Caco-2 (cell line): ENCODE measurements around the gene OR8B8. TPM values are rescaled to one million over a fixed set of nuclear protein-coding genes. Genes with fewer than 3 reads are reported as not detected.

ENCODE experiments used
- Bru-seq: library from RNA; stranded (reverse); fragments of 400-500 nt; gene quantifications from one replicate; lab custom pipeline; 2021; lab: Mats Ljungman, UMichigan
- BruChase-seq, 2 experiments: library from RNA; stranded (reverse); fragments of 400-500 nt; gene quantifications; one replicate each; lab custom pipeline; 2021; lab: Mats Ljungman, UMichigan
- BruUV-seq: library from RNA; stranded (reverse); fragments of 400-500 nt; replicated peaks from 2 replicates; lab custom pipeline; 2021; lab: Mats Ljungman, UMichigan
- CTCF ChIA-PET: fragments of 300-600 bp; sonication (Branson Sonifier 250); formaldehyde crosslinking; loops from one replicate; lab custom pipeline; 2022; ENCODE audit warnings: antibody characterized with exemption; lab: Charles Lee
- POLR2A ChIA-PET: fragments of 300-600 bp; sonication (Branson Sonifier 250); formaldehyde crosslinking; loops from one replicate; lab custom pipeline; 2022; ENCODE audit warnings: antibody characterized with exemption; lab: Charles Lee
- DNase-seq, 2 experiments: peaks; one replicate each; pipeline versions ENCODE4 v3.0.0 to v3.0.0-alpha.2; 2020 to 2022
- H3K27me3 ChIP-seq: replicated peaks from 2 replicates; pipeline ENCODE4 v1.6.0; 2011; ENCODE audit warnings: low read length; ENCODE audit not compliant: control insufficient read depth, insufficient read depth
- H3K36me3 ChIP-seq: 2 replicates; pipeline ENCODE4 v1.5.1; 2011; ENCODE audit warnings: low read length; ENCODE audit not compliant: control insufficient read depth, insufficient read depth
- H3K4me1 ChIP-seq: fragments of 250-450 bp; sonication (Bioruptor Pico); 2 replicates; pipeline ENCODE4 v1.5.1; 2020; ENCODE audit warnings: mild to moderate bottlenecking
- H3K4me3 ChIP-seq: 2 replicates; pipeline ENCODE4 v1.5.1; 2011; ENCODE audit warnings: low read depth, mild to moderate bottlenecking, control low read depth, low read length
- H3K9me3 ChIP-seq: fragments of 250-450 bp; sonication (Bioruptor Pico); 2 replicates; pipeline ENCODE4 v1.5.1; 2020; ENCODE audit warnings: mild to moderate bottlenecking, moderate library complexity
- H3K27ac Mint-ChIP-seq: one replicate; pipeline ENCODE4 v1.8.0; 2022; ENCODE audit warnings: mixed read lengths; ENCODE audit not compliant: unreplicated experiment
- H3K27me3 Mint-ChIP-seq: one replicate; pipeline ENCODE4 v1.8.0; 2022; ENCODE audit warnings: mixed read lengths; ENCODE audit not compliant: insufficient read depth, unreplicated experiment
- H3K36me3 Mint-ChIP-seq: one replicate; pipeline ENCODE4 v1.8.0; 2022; ENCODE audit warnings: mild to moderate bottlenecking, mixed read lengths; ENCODE audit not compliant: insufficient read depth, unreplicated experiment
- H3K4me1 Mint-ChIP-seq: one replicate; pipeline ENCODE4 v1.8.0; 2022; ENCODE audit warnings: low read depth, mixed read lengths; ENCODE audit not compliant: unreplicated experiment
- H3K4me3 Mint-ChIP-seq: one replicate; pipeline ENCODE4 v1.8.0; 2022; ENCODE audit warnings: mild to moderate bottlenecking, moderate library complexity, mixed read lengths; ENCODE audit not compliant: unreplicated experiment
- H3K9me3 Mint-ChIP-seq: one replicate; pipeline ENCODE4 v1.8.0; 2022; ENCODE audit warnings: mixed read lengths; ENCODE audit not compliant: unreplicated experiment
- intact Hi-C: fragments of 100-400 bp; cut with micrococcal nuclease; formaldehyde crosslinking; loops from one replicate; pipeline ENCODE4 v1.10.0; 2022; ENCODE audit not compliant: unreplicated experiment
- long read RNA-seq: library from polyadenylated mRNA; stranded (forward); transcript quantifications from one replicate; pipeline ENCODE4 v2.0.0, GENCODE V29; 2022
- total RNA-seq: library from RNA; stranded (reverse); gene quantifications from 2 replicates; pipeline ENCODE4 v1.2.3, GENCODE V29; 2022
- TF ChIP-seq, protein P1 (sequence below), 2 experiments: fragments of 200-600 bp in 1 of 2; IDR thresholded peaks; 1 replicate in 1 of 2; 2 replicates in 1 of 2; pipeline versions ENCODE4 v1.5.1 to v1.8.0; 2011 to 2022; ENCODE audit warnings: antibody characterized with exemption in 1 of 2, control low read depth in 1 of 2, inconsistent platforms in 1 of 2, low read depth in 1 of 2, low read length in 1 of 2, mild to moderate bottlenecking in 1 of 2, moderate library complexity in 1 of 2; ENCODE audit not compliant: insufficient read depth in 1 of 2, severe bottlenecking in 1 of 2, unreplicated experiment in 1 of 2

Gene OR8B8, protein sequence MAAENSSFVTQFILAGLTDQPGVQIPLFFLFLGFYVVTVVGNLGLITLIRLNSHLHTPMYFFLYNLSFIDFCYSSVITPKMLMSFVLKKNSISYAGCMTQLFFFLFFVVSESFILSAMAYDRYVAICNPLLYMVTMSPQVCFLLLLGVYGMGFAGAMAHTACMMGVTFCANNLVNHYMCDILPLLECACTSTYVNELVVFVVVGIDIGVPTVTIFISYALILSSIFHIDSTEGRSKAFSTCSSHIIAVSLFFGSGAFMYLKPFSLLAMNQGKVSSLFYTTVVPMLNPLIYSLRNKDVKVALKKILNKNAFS
- total RNA-seq (not detected in 2 replicates), Bru-seq, nascent RNA (not detected), BruChase-seq, experiment 1, labeled RNA remaining after a 2-hour chase (not detected), BruChase-seq, experiment 2, labeled RNA remaining after a 6-hour chase (not detected)
- long read RNA-seq, result 0 reads

DNA sequence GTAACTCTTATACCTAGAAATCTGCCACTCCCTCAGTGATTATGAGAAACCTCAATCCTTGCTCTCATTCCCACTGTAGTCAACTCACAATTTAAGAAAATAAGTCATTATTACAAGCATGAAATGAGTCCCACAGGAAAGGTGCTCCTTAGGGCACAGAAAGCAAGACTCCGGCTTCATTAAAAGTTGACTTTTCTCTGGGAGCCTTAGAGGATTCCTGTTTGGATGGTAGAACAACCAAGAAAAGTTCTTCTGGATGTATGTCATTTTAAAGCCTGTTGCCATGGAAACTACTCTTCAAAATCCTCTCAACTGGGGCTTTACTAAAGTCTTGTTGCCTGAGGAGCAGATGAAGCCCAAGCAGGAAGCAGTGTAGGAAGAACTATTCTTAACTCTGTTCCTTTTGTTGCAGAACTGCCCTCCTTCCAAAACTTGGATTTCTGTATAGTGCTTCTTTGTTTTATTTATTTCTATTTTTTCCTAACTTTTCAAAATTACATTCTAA is at the start of gene OR8B8:
Gene OR8B8 (minus strand): TSS at position 51 of the 505 bp plus-strand sequence. CDS start 4,611 bp downstream, outside the sequence.
- H3K27me3 Mint-ChIP-seq, result peaks cover 14% of the 10 kb centered on the region
- TF ChIP-seq, protein P1, sequence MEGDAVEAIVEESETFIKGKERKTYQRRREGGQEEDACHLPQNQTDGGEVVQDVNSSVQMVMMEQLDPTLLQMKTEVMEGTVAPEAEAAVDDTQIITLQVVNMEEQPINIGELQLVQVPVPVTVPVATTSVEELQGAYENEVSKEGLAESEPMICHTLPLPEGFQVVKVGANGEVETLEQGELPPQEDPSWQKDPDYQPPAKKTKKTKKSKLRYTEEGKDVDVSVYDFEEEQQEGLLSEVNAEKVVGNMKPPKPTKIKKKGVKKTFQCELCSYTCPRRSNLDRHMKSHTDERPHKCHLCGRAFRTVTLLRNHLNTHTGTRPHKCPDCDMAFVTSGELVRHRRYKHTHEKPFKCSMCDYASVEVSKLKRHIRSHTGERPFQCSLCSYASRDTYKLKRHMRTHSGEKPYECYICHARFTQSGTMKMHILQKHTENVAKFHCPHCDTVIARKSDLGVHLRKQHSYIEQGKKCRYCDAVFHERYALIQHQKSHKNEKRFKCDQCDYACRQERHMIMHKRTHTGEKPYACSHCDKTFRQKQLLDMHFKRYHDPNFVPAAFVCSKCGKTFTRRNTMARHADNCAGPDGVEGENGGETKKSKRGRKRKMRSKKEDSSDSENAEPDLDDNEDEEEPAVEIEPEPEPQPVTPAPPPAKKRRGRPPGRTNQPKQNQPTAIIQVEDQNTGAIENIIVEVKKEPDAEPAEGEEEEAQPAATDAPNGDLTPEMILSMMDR (IDR thresholded peaks at IDR 0.05; ENCODE audit: insufficient read depth in 1 of 2, low read depth in 1 of 2, low read length in 1 of 2, severe bottlenecking in 1 of 2, unreplicated experiment in 1 of 2), result no peak
- POLR2A ChIA-PET, result no interaction called here
- no peak for DNase-seq
- no peak within 1 kb of the TSS for H3K4me3 Mint-ChIP-seq
- Histone ChIP-seq H3K9me3 (no peaks in the 10 kb centered on the region), H3K4me3 (no peak within 1 kb of the TSS), H3K27me3 (no peaks in the 10 kb centered on the region), H3K4me1 (no peaks in the 10 kb centered on the region), H3K36me3 (no peaks in the 10 kb centered on the region)
- no TSS peak for BruUV-seq
- CTCF ChIA-PET, result no interaction called here
- H3K27ac Mint-ChIP-seq, result no peak within 1 kb of the TSS
- H3K4me1 Mint-ChIP-seq, result no peaks in the 10 kb centered on the region
- H3K9me3 Mint-ChIP-seq, result no peaks in the 10 kb centered on the region
- intact Hi-C loops, result no loop called here
- no peaks in the 10 kb centered on the region for H3K36me3 Mint-ChIP-seq

DNA sequence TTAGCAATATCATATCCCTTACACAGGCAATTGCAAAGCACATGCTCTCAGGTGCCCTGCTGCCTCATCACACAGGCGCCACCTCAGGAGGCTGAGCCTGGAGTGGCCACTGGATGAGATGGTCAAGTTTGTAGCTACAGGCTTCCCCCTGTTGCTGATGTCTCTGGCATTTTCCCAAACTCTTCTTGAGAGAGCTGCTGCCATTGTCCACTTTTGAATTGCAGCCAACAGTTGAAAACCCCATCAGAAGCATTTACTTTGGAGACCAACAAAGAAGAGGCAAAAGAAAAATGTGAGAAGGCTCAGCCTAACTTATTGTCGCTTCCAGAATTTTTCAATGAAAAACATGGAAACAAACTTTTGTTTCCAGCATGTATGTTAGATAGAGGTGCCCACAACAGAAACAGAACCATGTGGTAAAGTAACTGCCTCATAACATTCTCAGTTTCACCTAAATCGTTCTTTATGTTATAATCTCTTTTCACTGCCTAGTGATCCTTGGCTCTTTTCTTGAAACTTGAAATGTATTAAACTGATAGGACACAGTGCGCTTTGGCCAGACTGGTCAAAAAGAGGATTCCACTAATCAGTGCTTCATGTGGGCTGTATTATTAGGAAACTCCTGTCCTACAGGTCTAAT is 47.6 kb upstream of the OR8B8 start:
- Histone ChIP-seq H3K4me1 (no peaks in the 10 kb centered on the region), H3K36me3 (no peaks in the 10 kb centered on the region), H3K27me3 (peaks cover 1% of the 10 kb centered on the region; the same call in 1 of the 2 replicates), H3K4me3 (no peak overlapping the region), H3K9me3 (no peaks in the 10 kb centered on the region)
- DNase-seq, result no peak
- Mint-ChIP-seq H3K9me3 (no peaks in the 10 kb centered on the region), H3K27me3 (peaks cover 19% of the 10 kb centered on the region), H3K27ac (no peak overlapping the region), H3K36me3 (no peaks in the 10 kb centered on the region), H3K4me3 (no peak overlapping the region), H3K4me1 (no peaks in the 10 kb centered on the region)
- POLR2A ChIA-PET, result no interaction called here
- CTCF ChIA-PET, result no interaction called here
- intact Hi-C loops, result no loop called here
- TF ChIP-seq, protein P1 (IDR thresholded peaks at IDR 0.05; ENCODE audit: insufficient read depth in 1 of 2, low read depth in 1 of 2, low read length in 1 of 2, severe bottlenecking in 1 of 2, unreplicated experiment in 1 of 2), result no peak
- no TSS peak for BruUV-seq

DNA sequence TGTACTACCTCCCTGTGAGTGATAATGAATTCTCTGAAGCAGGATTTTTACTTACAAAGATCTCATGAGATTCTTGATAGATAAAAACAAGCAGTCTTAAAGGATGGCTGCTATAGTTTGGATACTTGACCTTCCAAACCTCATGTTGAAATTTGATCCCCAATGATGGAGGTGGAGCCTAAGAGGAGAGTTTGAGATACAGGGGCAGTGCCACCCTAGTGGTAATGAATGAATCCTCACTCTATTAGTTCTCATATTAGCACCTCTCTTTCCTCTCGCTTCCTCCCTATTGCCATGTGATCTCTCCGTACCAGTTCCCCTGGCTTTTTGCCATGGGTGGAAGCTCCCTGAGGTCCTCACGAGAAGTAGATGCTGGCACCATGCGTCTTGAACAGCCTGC is 37.9 kb upstream of the OR8B8 start:
- 0 out of 2 replicates have a peak, but pooled peaks cover 5% of the 10 kb centered on the region for H3K4me1 ChIP-seq
- no peaks in the 10 kb centered on the region for H3K36me3 Mint-ChIP-seq
- H3K27me3 ChIP-seq, result no peaks in the 10 kb centered on the region
- no TSS peak for BruUV-seq
- DNase-seq, result no peak
- no peak overlapping the region for H3K27ac Mint-ChIP-seq
- ChIA-PET POLR2A (no interaction called here), CTCF (no interaction called here)
- H3K36me3 ChIP-seq, result no peaks in the 10 kb centered on the region
- H3K4me1 Mint-ChIP-seq, result peaks cover 9% of the 10 kb centered on the region
- intact Hi-C loops, result no loop called here
- peaks cover 13% of the 10 kb centered on the region for H3K27me3 Mint-ChIP-seq
- no peaks in the 10 kb centered on the region for H3K9me3 Mint-ChIP-seq
- TF ChIP-seq, protein P1 (IDR thresholded peaks at IDR 0.05; ENCODE audit: insufficient read depth in 1 of 2, low read depth in 1 of 2, low read length in 1 of 2, severe bottlenecking in 1 of 2, unreplicated experiment in 1 of 2), result no peak
- H3K9me3 ChIP-seq, result no peaks in the 10 kb centered on the region
- H3K4me3 ChIP-seq, result no peak overlapping the region
- H3K4me3 Mint-ChIP-seq, result no peak overlapping the region
